H9 (cell line): ENCODE measurements around the gene IL9R. TPM values are rescaled to one million over a fixed set of nuclear protein-coding genes. Genes with fewer than 3 reads are reported as not detected.

Experiments used
- total RNA-seq: library from RNA; stranded (reverse); gene quantifications from 2 replicates; pipeline ENCODE4 v1.2.1, GENCODE V29; 2021

The IL9R gene
- total RNA-seq, 1 experiment from 2014 or later = 0.72 TPM

Other genes starting within 250 kb of the IL9R start
- 19.9 and 23.7 TPM in 2 replicates for gene VAMP7, start 116.4 kb upstream of the IL9R start, total RNA-seq